Spinal cord (tissue), 10 donors: ENCODE data around the gene AFAP1L1. TPM values are rescaled to one million over a fixed set of nuclear protein-coding genes. Genes with fewer than 3 reads are reported as not detected.

ENCODE experiments used
- DNase-seq, 6 donors: peaks; one replicate each; pipeline versions ENCODE4 v3.0.0 to v3.0.0-alpha.2; 2013 to 2015; ENCODE audit warnings: low spot score in 6 of 6, low read depth in 4 of 6
- H3K27ac ChIP-seq: one replicate; pipeline ENCODE4 v1.5.1; 2013; ENCODE audit warnings: low read depth, low read length, control low read depth
- H3K27me3 ChIP-seq: one replicate; pipeline ENCODE4 v1.6.1; 2013; ENCODE audit warnings: low read length; ENCODE audit not compliant: control insufficient read depth, insufficient read depth
- H3K36me3 ChIP-seq: one replicate; pipeline ENCODE4 v1.6.1; 2013; ENCODE audit warnings: low read length; ENCODE audit not compliant: control insufficient read depth, insufficient read depth
- H3K4me1 ChIP-seq: one replicate; pipeline ENCODE4 v1.6.1; 2013; ENCODE audit warnings: low read length; ENCODE audit not compliant: control insufficient read depth, insufficient read depth
- H3K4me3 ChIP-seq: one replicate; pipeline ENCODE4 v1.5.1; 2013; ENCODE audit warnings: low read depth, low read length, control low read depth
- H3K9me3 ChIP-seq: one replicate; pipeline ENCODE4 v1.6.1; 2013; ENCODE audit warnings: low read length; ENCODE audit not compliant: control insufficient read depth, insufficient read depth
- WGBS: methylation state at CpG from one replicate; pipeline ENCODE4 v1.1.5; 2013; ENCODE audit warnings: missing lambda C conversion rate; ENCODE audit not compliant: insufficient coverage; 5-methylcytosine and 5-hydroxymethylcytosine counted together
- polyA plus RNA-seq, 2 donors: library from polyadenylated mRNA; unstranded; fragments of 120-200 nt; gene quantifications; one replicate each; pipeline ENCODE4 v1.2.1, GENCODE V29; 2013; ENCODE audit not compliant: insufficient read length in 2 of 2
- total RNA-seq, 2 donors: library from RNA; depleted of rRNA in 1 of 2; stranded (reverse); fragments of 120-200 nt in 1 of 2; fragments of >200 nt in 1 of 2; gene quantifications; one replicate each; pipeline versions ENCODE4 v1.2.3 to v1.2.4, GENCODE V29; 2013 to 2014
- donor health status: healthy.

Gene AFAP1L1
- total and polyA plus RNA-seq, 4 donors: 10.8 to 48.6 (median 15.5) TPM

DNA sequence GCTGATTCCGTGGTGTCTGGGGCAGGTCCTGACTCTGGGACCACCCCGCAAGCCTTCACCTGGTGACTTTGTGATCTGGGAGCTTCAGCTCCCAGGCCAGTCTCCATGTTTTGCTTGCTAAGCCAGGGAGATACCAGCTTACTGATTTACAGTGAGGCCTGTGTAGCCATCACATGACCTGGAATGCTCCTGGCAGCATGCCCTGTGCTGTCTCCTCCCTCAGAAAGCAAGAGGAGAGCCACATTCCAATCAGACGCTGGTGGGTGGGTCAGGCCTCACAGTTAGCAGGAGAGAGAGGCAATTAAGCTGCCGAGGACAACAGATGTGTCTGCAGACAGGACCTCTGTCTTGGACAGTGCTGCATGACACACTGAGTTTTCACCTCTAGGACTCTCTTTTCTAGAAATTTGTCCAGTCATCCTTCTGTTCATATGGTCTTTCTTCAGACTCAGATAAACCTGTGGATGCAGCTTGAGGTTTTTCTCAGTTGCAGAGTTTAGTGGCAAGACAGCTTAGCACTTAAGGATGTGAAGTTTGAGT, 49.2 kb downstream of the AFAP1L1 start:
- Histone ChIP-seq H3K4me3 (no peak overlapping the region), H3K27me3 (no peaks in the 10 kb centered on the region), H3K27ac (peak overlapping the region; percentile 11), H3K4me1 (peaks cover 12% of the 10 kb centered on the region), H3K9me3 (no peaks in the 10 kb centered on the region), H3K36me3 (no peaks in the 10 kb centered on the region)
- WGBS: 38% methylated on average over 4 of the region's 4 CpGs
- DNase-seq: peak; percentile 17 to 85 (median 48)

DNA sequence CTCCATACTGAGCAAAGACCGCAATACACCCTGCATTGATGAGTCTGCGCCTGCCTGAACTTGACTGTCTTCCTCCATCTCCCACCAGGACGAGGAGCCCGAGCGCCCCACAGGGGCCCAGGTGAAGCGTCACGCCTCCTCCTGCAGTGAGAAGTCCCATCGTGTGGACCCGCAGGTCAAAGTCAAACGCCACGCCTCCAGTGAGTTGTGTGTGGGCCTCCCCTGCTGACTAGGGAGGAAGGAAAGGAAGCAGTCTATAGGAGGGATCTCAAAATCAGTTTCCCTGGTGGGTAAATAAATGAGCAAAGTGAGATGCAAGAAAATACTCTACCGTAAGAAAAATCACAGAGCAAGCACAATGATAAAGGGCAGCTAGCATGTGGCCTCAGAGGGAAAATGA, 50.9 kb downstream of the AFAP1L1 start:
- Histone ChIP-seq H3K9me3 (no peaks in the 10 kb centered on the region), H3K4me3 (no peak overlapping the region), H3K4me1 (peaks cover 10% of the 10 kb centered on the region), H3K27me3 (no peaks in the 10 kb centered on the region), H3K27ac (no peak overlapping the region), H3K36me3 (no peaks in the 10 kb centered on the region)
- WGBS: 59% methylated on average over 12 of the region's 12 CpGs
- no peak for DNase-seq

DNA sequence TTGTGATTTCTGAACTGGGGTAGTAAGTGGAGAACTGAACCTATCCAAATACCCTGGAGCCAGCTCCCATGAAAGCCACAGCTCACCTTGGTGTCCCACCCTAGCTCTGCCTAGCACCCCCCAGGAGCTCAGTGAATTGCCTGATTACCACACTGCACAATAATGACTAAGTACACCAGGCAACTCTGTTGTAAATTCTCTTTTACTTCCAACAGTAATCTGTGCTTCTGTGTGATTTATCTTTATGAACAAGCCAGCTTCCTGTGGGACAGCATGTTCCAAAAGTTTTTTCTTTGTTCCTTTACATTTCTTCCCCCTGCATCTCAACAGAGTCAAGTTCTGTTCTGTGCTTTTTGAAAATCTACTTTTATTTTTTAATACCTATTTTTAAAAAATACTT, 51.6 kb downstream of the AFAP1L1 start:
- H3K4me3 ChIP-seq: no peak overlapping the region
- H3K36me3 ChIP-seq: no peaks in the 10 kb centered on the region
- no peaks in the 10 kb centered on the region for H3K27me3 ChIP-seq
- H3K27ac ChIP-seq: no peak overlapping the region
- H3K4me1 ChIP-seq: peaks cover 9% of the 10 kb centered on the region
- no peaks in the 10 kb centered on the region for H3K9me3 ChIP-seq
- no peak for DNase-seq

DNA sequence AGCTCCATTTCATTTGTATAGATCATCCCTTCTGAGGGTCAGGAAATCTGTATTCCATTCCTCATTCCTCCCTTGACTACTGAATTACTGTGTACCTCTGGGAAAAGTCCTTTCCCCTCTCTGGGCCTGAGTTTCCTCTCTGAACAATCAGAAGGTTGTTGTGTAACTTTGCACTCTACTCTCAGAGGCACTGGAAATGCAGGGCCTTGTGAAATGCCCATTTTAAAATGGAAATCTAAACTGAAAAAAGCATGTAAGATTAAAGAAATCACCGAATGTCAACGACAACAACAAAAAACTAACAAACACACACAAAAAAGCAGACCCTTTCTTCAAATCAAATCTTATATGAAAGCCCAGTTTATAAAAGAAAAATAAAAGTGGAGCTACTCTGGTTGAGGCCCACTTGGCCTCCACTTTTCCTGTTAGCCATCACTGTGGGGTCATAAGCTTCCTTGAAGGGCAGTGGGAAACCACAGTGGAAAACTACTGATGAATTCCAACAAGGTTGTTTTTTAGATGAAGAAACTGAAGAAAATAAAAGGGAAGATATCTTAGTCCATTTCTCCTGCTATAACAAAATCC, 52.1 kb downstream of the AFAP1L1 start:
- H3K36me3 ChIP-seq: no peaks in the 10 kb centered on the region
- H3K4me3 ChIP-seq: no peak overlapping the region
- no peak overlapping the region for H3K27ac ChIP-seq
- no peak for DNase-seq
- H3K4me1 ChIP-seq: peaks cover 9% of the 10 kb centered on the region
- no peaks in the 10 kb centered on the region for H3K27me3 ChIP-seq
- H3K9me3 ChIP-seq: no peaks in the 10 kb centered on the region
- no CpG with 5 or more reads among the region's 2 CpGs for WGBS

DNA sequence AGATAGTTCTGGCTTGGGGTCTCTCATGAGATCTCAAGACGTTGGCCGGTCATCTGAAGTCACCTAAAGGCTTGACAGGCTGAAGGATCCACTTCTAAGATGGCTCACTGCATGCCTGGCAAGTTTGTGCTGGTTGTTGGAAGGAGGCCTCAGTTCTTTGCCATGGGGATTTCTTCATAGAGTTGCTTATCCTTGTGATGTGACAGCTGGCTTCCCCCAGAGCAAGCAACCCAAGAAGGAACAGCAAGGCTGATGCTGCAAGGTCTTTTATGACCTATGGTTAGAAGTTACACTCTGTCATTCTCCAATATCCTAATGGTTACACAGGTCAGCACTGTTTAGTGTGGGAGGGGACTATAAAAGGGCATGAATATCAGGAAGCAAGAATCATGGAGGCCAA, 53.0 kb downstream of the AFAP1L1 start:
- no peak overlapping the region for H3K27ac ChIP-seq
- WGBS: 95% methylated on average over 2 of the region's 2 CpGs

DNA sequence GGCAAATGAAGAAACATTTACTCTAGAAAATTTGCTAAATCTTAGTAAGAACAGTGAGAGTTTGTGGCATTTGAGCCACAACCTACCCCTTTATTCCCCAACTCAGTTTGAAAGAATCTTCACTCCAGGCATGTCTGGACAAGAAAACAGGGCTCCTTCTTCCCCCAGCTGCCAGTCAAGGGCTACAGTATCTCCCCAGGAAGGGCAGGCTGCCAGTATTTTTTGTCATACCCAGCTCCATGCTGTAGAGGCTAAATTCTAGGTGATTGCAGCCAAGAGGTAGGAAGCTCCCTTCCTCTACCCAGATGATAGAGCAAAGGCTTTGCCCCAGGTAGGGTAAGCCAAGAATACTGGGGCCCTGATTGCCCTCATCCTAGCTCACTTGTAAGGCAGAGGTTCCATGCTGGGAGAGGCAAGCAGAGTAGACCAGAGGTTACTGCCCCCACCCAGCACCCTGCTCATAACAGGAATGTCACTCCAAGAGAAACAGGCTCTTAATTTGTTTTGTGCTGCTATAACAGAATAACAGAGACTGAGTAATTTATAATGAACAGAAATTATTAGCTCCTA, 53.6 kb downstream of the AFAP1L1 start:
- H3K4me1 ChIP-seq: peaks cover 9% of the 10 kb centered on the region
- no peaks in the 10 kb centered on the region for H3K9me3 ChIP-seq
- H3K27ac ChIP-seq: no peak overlapping the region
- H3K4me3 ChIP-seq: no peak overlapping the region
- no peaks in the 10 kb centered on the region for H3K27me3 ChIP-seq
- DNase-seq: no peak
- no peaks in the 10 kb centered on the region for H3K36me3 ChIP-seq

More for the DNA sequence above, 53.0 kb downstream of the AFAP1L1 start:
- Histone ChIP-seq H3K27me3 (no peaks in the 10 kb centered on the region), H3K4me3 (no peak overlapping the region), H3K4me1 (peaks cover 9% of the 10 kb centered on the region), H3K36me3 (no peaks in the 10 kb centered on the region), H3K9me3 (no peaks in the 10 kb centered on the region)
- no peak for DNase-seq

DNA sequence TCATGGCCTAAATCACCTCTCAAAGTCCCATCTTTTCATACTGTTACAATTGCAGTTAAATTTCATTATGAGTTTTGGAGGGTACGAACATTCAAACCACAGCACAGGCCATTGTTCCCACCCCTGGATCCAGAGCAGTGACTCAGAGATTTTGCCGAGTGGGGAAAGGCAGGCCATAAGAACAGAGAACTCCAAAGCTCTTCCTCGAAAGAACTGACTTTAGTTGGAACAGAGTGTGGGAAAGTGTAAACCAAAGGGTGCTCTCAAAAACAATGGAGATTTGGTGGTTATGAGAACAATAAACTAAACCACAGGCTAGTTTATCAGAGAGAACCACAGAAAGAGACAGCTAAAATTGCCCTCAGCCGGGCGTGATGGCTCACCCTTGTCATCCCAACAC, 54.2 kb downstream of the AFAP1L1 start:
- 81% methylated on average over 3 of the region's 5 CpGs for WGBS
- Histone ChIP-seq H3K9me3 (no peaks in the 10 kb centered on the region), H3K27me3 (no peaks in the 10 kb centered on the region), H3K27ac (no peak overlapping the region), H3K36me3 (no peaks in the 10 kb centered on the region), H3K4me1 (peaks cover 4% of the 10 kb centered on the region), H3K4me3 (no peak overlapping the region)
- DNase-seq: no peak

DNA sequence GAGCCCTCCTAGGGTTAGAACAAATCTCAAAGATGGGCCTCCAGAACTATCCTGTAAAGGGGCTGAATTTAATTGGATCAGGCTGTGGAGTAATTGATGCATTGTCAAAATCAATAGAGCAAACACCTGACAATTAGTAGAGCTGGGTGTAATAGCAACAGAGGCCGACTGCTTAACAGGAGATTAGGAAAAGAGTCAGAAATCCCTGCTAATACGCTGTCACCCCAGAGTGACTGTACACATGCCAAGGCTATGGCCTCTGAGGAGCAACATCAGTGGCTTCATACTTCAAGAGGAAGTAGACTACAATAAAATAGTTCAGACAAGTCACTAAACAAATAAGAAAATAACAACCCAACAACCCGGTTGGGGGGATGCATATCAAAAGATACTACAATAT, 55.0 kb downstream of the AFAP1L1 start:
- Histone ChIP-seq H3K9me3 (no peaks in the 10 kb centered on the region), H3K27ac (no peak overlapping the region), H3K36me3 (no peaks in the 10 kb centered on the region), H3K4me3 (no peak overlapping the region), H3K4me1 (peaks cover 3% of the 10 kb centered on the region), H3K27me3 (no peaks in the 10 kb centered on the region)
- 60% methylated on average over 1 of the region's 3 CpGs for WGBS
- DNase-seq: no peak

DNA sequence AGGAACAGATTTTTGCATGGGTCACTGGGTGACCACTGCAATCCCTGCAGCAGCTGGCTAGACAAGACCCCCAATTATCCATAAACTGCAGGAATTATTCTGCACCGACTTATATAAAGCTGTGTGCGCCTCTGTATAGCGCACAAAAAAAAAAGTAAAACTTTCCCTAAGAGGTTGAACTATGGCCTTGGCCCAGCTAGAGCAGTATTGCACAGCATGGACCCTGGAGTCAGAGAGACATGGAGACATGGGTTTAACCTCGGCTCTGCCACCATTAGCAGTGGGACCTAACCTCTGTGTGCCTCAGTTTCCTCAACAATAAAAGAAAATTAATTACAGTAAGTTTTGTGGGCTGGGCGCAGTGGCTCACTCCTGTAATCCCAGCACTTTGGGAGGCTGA, 56.5 kb downstream of the AFAP1L1 start:
- WGBS: 88% methylated on average over 5 of the region's 5 CpGs
- Histone ChIP-seq H3K27me3 (no peaks in the 10 kb centered on the region), H3K27ac (no peak overlapping the region), H3K36me3 (no peaks in the 10 kb centered on the region), H3K9me3 (no peaks in the 10 kb centered on the region), H3K4me3 (no peak overlapping the region), H3K4me1 (no peaks in the 10 kb centered on the region)
- DNase-seq: no peak

DNA sequence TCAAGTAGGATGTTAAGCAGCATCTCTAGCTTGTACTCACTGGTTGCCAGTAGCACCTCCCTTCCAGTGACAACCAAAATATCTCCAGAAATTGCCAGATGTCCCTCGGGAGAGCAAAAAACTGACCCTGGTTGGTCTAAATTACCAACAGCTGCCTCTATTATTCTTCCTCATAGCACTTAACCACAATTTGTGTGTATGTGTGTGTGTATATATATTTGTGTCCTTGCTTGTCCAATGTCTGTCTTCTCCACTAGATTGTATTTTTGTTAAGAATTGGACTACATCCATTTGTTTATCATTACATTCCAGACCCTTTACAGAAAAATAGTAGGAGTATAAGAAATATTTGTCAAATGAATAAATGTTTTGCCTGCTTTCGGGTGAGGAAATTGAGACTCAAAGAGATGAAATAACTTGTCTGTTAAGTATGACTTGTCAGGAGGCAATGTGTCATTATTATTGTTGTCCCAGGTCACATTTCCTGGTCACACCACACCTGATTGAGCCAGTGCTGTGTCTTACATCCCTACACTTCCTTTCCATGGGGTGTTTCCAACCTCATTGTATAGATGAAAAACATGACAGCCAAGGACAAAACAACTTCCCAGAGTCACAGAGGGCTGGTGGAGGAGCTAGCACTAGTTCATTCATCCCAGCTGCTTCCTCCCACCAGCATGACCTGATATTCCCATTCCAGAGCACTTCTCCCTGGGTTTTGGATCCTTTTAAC, 62.2 kb downstream of the AFAP1L1 start:
- H3K27ac ChIP-seq: no peak overlapping the region
- no CpG with 5 or more reads among the region's 2 CpGs for WGBS
- no peaks in the 10 kb centered on the region for H3K4me1 ChIP-seq
- no peaks in the 10 kb centered on the region for H3K36me3 ChIP-seq
- no peaks in the 10 kb centered on the region for H3K27me3 ChIP-seq
- no peak for DNase-seq
- no peak overlapping the region for H3K4me3 ChIP-seq
- H3K9me3 ChIP-seq: no peaks in the 10 kb centered on the region
